GM12878 (cell line): ENCODE data around the gene STXBP1. TPM values are rescaled to one million over a fixed set of nuclear protein-coding genes. Genes with fewer than 3 reads are reported as not detected.

ENCODE experiments used
- BMI1 ChIP-seq: fragments of 450-650 bp; IDR thresholded peaks from 2 replicates; pipeline ENCODE4 v1.6.1; 2016; ENCODE audit warnings: mild to moderate bottlenecking, moderate library complexity, borderline replicate concordance
- CBFB ChIP-seq: IDR thresholded peaks from 2 replicates; pipeline ENCODE4 v1.6.1; 2016; ENCODE audit warnings: antibody characterized with exemption, low read depth
- CHD2 ChIP-seq: IDR thresholded peaks from 2 replicates; pipeline ENCODE4 v1.6.1; 2011; ENCODE audit warnings: low read depth, low read length, improper control_type of control experiment, borderline replicate concordance
- ESRRA ChIP-seq: IDR thresholded peaks from 2 replicates; pipeline ENCODE4 v1.6.1; 2012; ENCODE audit warnings: mild to moderate bottlenecking, low read length, improper control_type of control experiment
- FOS ChIP-seq: IDR thresholded peaks from 3 replicates; pipeline ENCODE4 v1.6.1; 2011; ENCODE audit warnings: borderline replicate concordance; ENCODE audit not compliant: insufficient read length; ENCODE audit errors: extremely low read depth
- MEF2B ChIP-seq: fragments of 450-650 bp; IDR thresholded peaks from 2 replicates; pipeline ENCODE4 v1.6.1; 2018; ENCODE audit warnings: mild to moderate bottlenecking, moderate library complexity; ENCODE audit not compliant: partially characterized antibody, poor library complexity, severe bottlenecking
- NBN ChIP-seq: fragments of 450-650 bp; IDR thresholded peaks from 2 replicates; pipeline ENCODE4 v1.6.1; 2016
- NFYB ChIP-seq: IDR thresholded peaks from 2 replicates; pipeline ENCODE4 v1.6.1; 2011; ENCODE audit warnings: low read depth, mild to moderate bottlenecking, low read length, improper control_type of control experiment, moderate library complexity; ENCODE audit not compliant: insufficient read depth
- NR2C1 ChIP-seq: fragments of 450-650 bp; IDR thresholded peaks from 2 replicates; pipeline ENCODE4 v1.6.1; 2017; ENCODE audit warnings: antibody characterized with exemption, mild to moderate bottlenecking, moderate library complexity
- PML ChIP-seq: IDR thresholded peaks from 2 replicates; pipeline ENCODE4 v1.6.1; 2012; ENCODE audit warnings: low read length, inconsistent platforms
- POU2F2 ChIP-seq: IDR thresholded peaks from 3 replicates; pipeline ENCODE4 v1.6.1; 2011; ENCODE audit warnings: low read depth, mild to moderate bottlenecking, low read length, borderline replicate concordance
- SMAD1 ChIP-seq: fragments of 450-650 bp; IDR thresholded peaks from 2 replicates; pipeline ENCODE4 v1.6.1; 2018; ENCODE audit warnings: mild to moderate bottlenecking, low read depth; ENCODE audit not compliant: partially characterized antibody
- SMC3 ChIP-seq: IDR thresholded peaks from 2 replicates; pipeline ENCODE4 v1.6.1; 2011; ENCODE audit warnings: low read length, improper control_type of control experiment, borderline replicate concordance
- SREBF2 ChIP-seq: IDR thresholded peaks from 2 replicates; pipeline ENCODE4 v1.6.1; 2012; ENCODE audit warnings: mild to moderate bottlenecking, low read length
- YY1 ChIP-seq: IDR thresholded peaks from 2 replicates; pipeline ENCODE4 v1.6.1; 2011; ENCODE audit warnings: low read depth, mild to moderate bottlenecking, low read length
- ZBED1 ChIP-seq: IDR thresholded peaks from 2 replicates; pipeline ENCODE4 v1.6.1; 2016; ENCODE audit warnings: borderline replicate concordance
- polyA plus RNA-seq, 11 experiments: library from polyadenylated mRNA; depleted of rRNA in 4 of 11; unstranded in 6 of 11; stranded (reverse) in 5 of 11; fragments of >200 nt; fragmentation: Nextera tagmentation in 4 of 11; fragmentation: Illumina TruSeq in 1 of 11; extraction: Ambion mirVana in 4 of 11; extraction: Trizol in 1 of 11; gene quantifications; 1 replicate in 1 of 11; 2 replicates in 10 of 11; pipeline versions ENCODE4 v1.2.1 to v1.2.3, GENCODE V29; 2011 to 2016; ENCODE audit warnings: inconsistent platforms in 2 of 11, missing spikeins in 2 of 11, low read depth in 1 of 11
- total RNA-seq, 4 experiments: library from RNA; depleted of rRNA in 3 of 4; stranded (reverse); fragments of >200 nt in 3 of 4; fragmentation: Illumina TruSeq in 1 of 4; extraction: Trizol in 1 of 4; gene quantifications; 2 replicates each; pipeline versions ENCODE4 v1.2.1 to v1.2.3, GENCODE V29; 2013 to 2021
- TF ChIP-seq, protein P1 (sequence below): fragments of 450-650 bp; IDR thresholded peaks from 2 replicates; pipeline ENCODE4 v1.6.1; 2017; ENCODE audit warnings: mild to moderate bottlenecking, moderate library complexity
- TF ChIP-seq, protein P2 (sequence below): fragments of 450-650 bp; IDR thresholded peaks from 2 replicates; pipeline ENCODE4 v1.6.1; 2014; ENCODE audit warnings: mild to moderate bottlenecking
- TF ChIP-seq, protein P3 (sequence below): fragments of 150-350 bp; IDR thresholded peaks from 2 replicates; pipeline ENCODE4 v1.6.1; 2014; ENCODE audit warnings: mild to moderate bottlenecking, low read depth, low read length
- TF ChIP-seq, protein P4 (sequence below): fragments of 450-650 bp; IDR thresholded peaks from 2 replicates; pipeline ENCODE4 v1.6.1; 2016; ENCODE audit warnings: mild to moderate bottlenecking, moderate library complexity, borderline replicate concordance

Gene STXBP1
- total and polyA plus RNA-seq, 10 of the 15 experiments (the other 5 are each of a cell fraction or from before 2014, with no cell fraction given), result 0.08 to 0.85 (median 0.31) TPM; not detected in 3

DNA sequence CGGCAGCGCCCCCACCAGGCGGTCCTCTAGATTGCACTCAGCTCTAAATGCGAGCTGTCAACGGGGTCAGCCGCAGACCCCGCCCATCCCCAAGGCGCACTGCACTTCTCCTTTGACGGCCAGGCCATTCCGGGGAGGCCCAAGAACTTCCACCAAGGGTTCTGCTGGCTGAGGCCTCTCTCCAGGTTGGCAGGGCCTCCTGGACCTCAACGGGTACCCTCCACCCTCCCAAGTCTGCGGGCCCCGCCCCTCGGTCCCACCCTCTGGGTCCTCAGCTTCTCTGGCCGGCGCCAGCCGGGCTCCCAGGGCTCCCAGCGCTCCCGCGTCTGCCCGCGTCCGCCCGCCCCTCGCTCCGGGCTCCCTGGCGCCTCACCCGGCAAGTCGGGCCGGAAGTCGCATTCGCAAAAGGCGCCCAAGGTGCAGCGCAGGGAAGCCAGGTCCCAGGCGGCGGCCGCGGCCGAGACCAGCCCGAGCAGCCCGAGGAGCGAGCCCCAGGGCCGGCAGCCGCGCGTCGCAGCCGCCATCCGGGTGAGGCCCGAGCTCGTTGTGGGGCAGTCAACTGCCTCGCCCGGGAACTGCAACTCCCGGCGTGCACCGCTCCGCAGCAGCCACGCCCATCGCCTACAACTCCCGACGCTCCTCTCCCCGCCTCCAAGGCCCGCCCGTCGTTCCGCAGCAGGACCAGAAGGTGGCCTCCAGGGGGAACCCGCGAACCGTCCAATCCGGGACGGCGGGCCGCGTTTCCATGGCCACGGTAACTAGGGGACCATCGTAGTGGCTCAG lies 122.9 kb downstream of the STXBP1 start, which contains the start of gene TOR2A (continued):
- TF ChIP-seq, protein P1, sequence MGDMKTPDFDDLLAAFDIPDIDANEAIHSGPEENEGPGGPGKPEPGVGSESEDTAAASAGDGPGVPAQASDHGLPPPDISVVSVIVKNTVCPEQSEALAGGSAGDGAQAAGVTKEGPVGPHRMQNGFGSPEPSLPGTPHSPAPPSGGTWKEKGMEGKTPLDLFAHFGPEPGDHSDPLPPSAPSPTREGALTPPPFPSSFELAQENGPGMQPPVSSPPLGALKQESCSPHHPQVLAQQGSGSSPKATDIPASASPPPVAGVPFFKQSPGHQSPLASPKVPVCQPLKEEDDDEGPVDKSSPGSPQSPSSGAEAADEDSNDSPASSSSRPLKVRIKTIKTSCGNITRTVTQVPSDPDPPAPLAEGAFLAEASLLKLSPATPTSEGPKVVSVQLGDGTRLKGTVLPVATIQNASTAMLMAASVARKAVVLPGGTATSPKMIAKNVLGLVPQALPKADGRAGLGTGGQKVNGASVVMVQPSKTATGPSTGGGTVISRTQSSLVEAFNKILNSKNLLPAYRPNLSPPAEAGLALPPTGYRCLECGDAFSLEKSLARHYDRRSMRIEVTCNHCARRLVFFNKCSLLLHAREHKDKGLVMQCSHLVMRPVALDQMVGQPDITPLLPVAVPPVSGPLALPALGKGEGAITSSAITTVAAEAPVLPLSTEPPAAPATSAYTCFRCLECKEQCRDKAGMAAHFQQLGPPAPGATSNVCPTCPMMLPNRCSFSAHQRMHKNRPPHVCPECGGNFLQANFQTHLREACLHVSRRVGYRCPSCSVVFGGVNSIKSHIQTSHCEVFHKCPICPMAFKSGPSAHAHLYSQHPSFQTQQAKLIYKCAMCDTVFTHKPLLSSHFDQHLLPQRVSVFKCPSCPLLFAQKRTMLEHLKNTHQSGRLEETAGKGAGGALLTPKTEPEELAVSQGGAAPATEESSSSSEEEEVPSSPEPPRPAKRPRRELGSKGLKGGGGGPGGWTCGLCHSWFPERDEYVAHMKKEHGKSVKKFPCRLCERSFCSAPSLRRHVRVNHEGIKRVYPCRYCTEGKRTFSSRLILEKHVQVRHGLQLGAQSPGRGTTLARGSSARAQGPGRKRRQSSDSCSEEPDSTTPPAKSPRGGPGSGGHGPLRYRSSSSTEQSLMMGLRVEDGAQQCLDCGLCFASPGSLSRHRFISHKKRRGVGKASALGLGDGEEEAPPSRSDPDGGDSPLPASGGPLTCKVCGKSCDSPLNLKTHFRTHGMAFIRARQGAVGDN, result peak; percentile 58; the same call in 1 of the 2 replicates
- TF ChIP-seq ZBED1 (no peak), ESRRA (peak; percentile 88), CHD2 (peak; percentile 88), NR2C1 (peak; percentile 57), NFYB (peak; percentile 64), SREBF2 (no peak), POU2F2 (peak; percentile 59; the same call in 1 of the 3 replicates), CBFB (no peak), FOS (no peak), NBN (peak; percentile 37), MEF2B (peak; percentile 67), SMAD1 (no peak), SMC3 (peak; percentile 97), BMI1 (peak; percentile 98), PML (no peak), YY1 (peak; percentile 83)
- TF ChIP-seq, protein P2, sequence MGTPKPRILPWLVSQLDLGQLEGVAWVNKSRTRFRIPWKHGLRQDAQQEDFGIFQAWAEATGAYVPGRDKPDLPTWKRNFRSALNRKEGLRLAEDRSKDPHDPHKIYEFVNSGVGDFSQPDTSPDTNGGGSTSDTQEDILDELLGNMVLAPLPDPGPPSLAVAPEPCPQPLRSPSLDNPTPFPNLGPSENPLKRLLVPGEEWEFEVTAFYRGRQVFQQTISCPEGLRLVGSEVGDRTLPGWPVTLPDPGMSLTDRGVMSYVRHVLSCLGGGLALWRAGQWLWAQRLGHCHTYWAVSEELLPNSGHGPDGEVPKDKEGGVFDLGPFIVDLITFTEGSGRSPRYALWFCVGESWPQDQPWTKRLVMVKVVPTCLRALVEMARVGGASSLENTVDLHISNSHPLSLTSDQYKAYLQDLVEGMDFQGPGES, result 0 out of 2 replicates have a peak, but pooled peaks have one; percentile 37
- TF ChIP-seq, protein P3, sequence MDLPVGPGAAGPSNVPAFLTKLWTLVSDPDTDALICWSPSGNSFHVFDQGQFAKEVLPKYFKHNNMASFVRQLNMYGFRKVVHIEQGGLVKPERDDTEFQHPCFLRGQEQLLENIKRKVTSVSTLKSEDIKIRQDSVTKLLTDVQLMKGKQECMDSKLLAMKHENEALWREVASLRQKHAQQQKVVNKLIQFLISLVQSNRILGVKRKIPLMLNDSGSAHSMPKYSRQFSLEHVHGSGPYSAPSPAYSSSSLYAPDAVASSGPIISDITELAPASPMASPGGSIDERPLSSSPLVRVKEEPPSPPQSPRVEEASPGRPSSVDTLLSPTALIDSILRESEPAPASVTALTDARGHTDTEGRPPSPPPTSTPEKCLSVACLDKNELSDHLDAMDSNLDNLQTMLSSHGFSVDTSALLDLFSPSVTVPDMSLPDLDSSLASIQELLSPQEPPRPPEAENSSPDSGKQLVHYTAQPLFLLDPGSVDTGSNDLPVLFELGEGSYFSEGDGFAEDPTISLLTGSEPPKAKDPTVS, result peak; percentile 34; the same call in 1 of the 2 replicates
- TF ChIP-seq, protein P4, sequence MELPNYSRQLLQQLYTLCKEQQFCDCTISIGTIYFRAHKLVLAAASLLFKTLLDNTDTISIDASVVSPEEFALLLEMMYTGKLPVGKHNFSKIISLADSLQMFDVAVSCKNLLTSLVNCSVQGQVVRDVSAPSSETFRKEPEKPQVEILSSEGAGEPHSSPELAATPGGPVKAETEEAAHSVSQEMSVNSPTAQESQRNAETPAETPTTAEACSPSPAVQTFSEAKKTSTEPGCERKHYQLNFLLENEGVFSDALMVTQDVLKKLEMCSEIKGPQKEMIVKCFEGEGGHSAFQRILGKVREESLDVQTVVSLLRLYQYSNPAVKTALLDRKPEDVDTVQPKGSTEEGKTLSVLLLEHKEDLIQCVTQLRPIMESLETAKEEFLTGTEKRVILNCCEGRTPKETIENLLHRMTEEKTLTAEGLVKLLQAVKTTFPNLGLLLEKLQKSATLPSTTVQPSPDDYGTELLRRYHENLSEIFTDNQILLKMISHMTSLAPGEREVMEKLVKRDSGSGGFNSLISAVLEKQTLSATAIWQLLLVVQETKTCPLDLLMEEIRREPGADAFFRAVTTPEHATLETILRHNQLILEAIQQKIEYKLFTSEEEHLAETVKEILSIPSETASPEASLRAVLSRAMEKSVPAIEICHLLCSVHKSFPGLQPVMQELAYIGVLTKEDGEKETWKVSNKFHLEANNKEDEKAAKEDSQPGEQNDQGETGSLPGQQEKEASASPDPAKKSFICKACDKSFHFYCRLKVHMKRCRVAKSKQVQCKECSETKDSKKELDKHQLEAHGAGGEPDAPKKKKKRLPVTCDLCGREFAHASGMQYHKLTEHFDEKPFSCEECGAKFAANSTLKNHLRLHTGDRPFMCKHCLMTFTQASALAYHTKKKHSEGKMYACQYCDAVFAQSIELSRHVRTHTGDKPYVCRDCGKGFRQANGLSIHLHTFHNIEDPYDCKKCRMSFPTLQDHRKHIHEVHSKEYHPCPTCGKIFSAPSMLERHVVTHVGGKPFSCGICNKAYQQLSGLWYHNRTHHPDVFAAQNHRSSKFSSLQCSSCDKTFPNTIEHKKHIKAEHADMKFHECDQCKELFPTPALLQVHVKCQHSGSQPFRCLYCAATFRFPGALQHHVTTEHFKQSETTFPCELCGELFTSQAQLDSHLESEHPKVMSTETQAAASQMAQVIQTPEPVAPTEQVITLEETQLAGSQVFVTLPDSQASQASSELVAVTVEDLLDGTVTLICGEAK, result peak; percentile 78; the same call in 1 of the 2 replicates
